HepG2 (cell line): ENCODE data around the gene GATA5. TPM values are rescaled to one million over a fixed set of nuclear protein-coding genes. Genes with fewer than 3 reads are reported as not detected.
A peak's percentile ranks its signal among the peaks of the same experiment; 100 is the strongest.

Experiments used
- KDM4B ChIP-seq: sonication (generic); formaldehyde crosslinking; IDR thresholded peaks from 2 replicates; pipeline ENCODE4 v1.4.0; 2020; ENCODE audit warnings: missing genetic modification reagents
- PITX1 ChIP-seq: sonication (generic); formaldehyde crosslinking; IDR thresholded peaks from 2 replicates; pipeline ENCODE4 v1.5.1; 2020; ENCODE audit warnings: mild to moderate bottlenecking, missing genetic modification reagents
- PRDM10 ChIP-seq: sonication (generic); formaldehyde crosslinking; IDR thresholded peaks from 2 replicates; pipeline ENCODE4 v1.4.0; 2020; ENCODE audit warnings: low read depth, missing genetic modification reagents
- SYNCRIP ChIP-seq: fragments of 200-400 bp; formaldehyde crosslinking; IDR thresholded peaks from 2 replicates; pipeline ENCODE4 v1.6.1; 2018; ENCODE audit warnings: mild to moderate bottlenecking, low read depth, low read length; ENCODE audit not compliant: insufficient read depth
- ZKSCAN8 ChIP-seq: IDR thresholded peaks from 2 replicates; pipeline ENCODE4 v1.6.1; 2016; ENCODE audit warnings: borderline replicate concordance, missing genetic modification reagents, missing compliant biosample characterization
- ZNF382 ChIP-seq: sonication (generic); formaldehyde crosslinking; IDR thresholded peaks from 2 replicates; pipeline ENCODE4 v1.5.0; 2020; ENCODE audit warnings: missing genetic modification reagents, mild to moderate bottlenecking, borderline replicate concordance
- ZNF563 ChIP-seq: sonication (generic); formaldehyde crosslinking; IDR thresholded peaks from 2 replicates; pipeline ENCODE4 v1.8.0; 2022; ENCODE audit warnings: mild to moderate bottlenecking, moderate library complexity, missing genetic modification reagents
- ZNF709 ChIP-seq: sonication (generic); formaldehyde crosslinking; IDR thresholded peaks from 2 replicates; pipeline ENCODE4 v1.5.0; 2020; ENCODE audit warnings: mild to moderate bottlenecking, missing genetic modification reagents
- ZNF713 ChIP-seq: sonication (generic); formaldehyde crosslinking; IDR thresholded peaks from 2 replicates; pipeline ENCODE4 v1.4.0; 2020; ENCODE audit warnings: mild to moderate bottlenecking, missing genetic modification reagents
- ZNF777 ChIP-seq: sonication (generic); formaldehyde crosslinking; IDR thresholded peaks from 2 replicates; pipeline ENCODE4 v1.4.0; 2020; ENCODE audit warnings: missing genetic modification reagents
- ZNF790 ChIP-seq: sonication (generic); formaldehyde crosslinking; IDR thresholded peaks from 2 replicates; pipeline ENCODE4 v1.8.0; 2022; ENCODE audit warnings: missing genetic modification reagents, mild to moderate bottlenecking, borderline replicate concordance
- polyA plus RNA-seq, 8 experiments: library from polyadenylated mRNA; depleted of rRNA in 3 of 8; stranded (reverse) in 7 of 8; unstranded in 1 of 8; fragments of >200 nt; fragmentation: Illumina TruSeq in 4 of 8; extraction: Trizol in 4 of 8; gene quantifications; 2 replicates each; pipeline versions ENCODE4 v1.2.1 to v1.2.3, GENCODE V29; 2011 to 2016; ENCODE audit warnings: low read depth in 4 of 8, missing spikeins in 1 of 8, mixed read lengths in 1 of 8; ENCODE audit not compliant: insufficient read depth in 1 of 8
- total RNA-seq, 5 experiments: library from RNA; depleted of rRNA; stranded (reverse); fragments of >200 nt; fragmentation: Illumina TruSeq; extraction: Trizol; gene quantifications; 2 replicates each; pipeline ENCODE4 v1.2.3, GENCODE V29; 2016; ENCODE audit warnings: low read depth in 1 of 5
- TF ChIP-seq, protein P1 (sequence below): IDR thresholded peaks from 2 replicates; pipeline ENCODE4 v1.4.0; 2020; ENCODE audit warnings: mild to moderate bottlenecking, missing genetic modification reagents
- TF ChIP-seq, protein P2 (sequence below): sonication (generic); formaldehyde crosslinking; IDR thresholded peaks from 2 replicates; pipeline ENCODE4 v1.5.0; 2020; ENCODE audit warnings: mild to moderate bottlenecking, missing genetic modification reagents
- TF ChIP-seq, protein P3 (sequence below): sonication (generic); formaldehyde crosslinking; IDR thresholded peaks from 2 replicates; pipeline ENCODE4 v1.4.0; 2020; ENCODE audit warnings: mild to moderate bottlenecking, missing genetic modification reagents
- TF ChIP-seq, protein P4 (sequence below): sonication (generic); formaldehyde crosslinking; IDR thresholded peaks from 2 replicates; pipeline ENCODE4 v1.4.0; 2020; ENCODE audit warnings: mild to moderate bottlenecking, missing genetic modification reagents

Gene GATA5
- total and polyA plus RNA-seq, 2 of the 13 experiments (the other 11 are each of a cell fraction or from before 2014, with no cell fraction given), result 0.12 to 0.20 TPM

DNA sequence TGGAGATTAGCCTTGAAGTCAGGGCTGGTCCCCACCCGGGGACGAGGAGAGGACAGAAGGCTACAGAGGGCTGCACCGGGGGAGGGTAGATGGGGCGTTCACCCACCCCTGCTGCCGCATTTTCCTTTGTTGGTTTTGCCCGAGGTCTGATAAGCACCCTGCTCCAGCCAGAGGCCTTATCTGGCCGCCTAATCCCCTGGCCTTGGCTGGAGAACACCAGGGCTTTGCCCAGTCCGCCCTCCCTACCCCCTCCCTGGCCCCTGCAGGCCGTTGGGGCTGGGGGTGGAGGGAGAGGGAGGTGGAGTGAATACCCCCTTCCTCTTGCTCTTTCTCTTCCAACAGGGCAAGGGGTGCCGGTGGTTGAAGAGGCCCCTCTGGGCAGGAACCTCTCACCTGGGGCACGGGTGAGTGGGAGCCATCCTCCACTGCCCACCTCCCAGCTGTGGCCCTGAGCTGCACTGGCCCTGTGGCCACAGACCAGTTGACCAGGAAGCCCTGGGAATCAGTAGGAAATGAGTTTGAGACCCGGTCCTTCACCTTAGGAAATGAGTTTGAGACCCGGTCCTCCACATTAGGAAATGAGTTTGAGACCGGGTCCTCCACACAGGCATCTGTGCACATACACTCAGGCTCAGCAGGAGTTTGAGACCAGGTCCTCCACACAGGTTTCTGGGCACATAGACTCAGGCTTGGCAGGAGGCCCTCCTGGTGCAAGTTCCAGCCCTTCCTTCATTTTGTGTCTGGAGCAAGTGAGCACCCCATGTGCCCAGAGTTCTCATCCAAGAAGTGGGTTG lies 12.0 kb upstream of the GATA5 start (continued):
- TF ChIP-seq PRDM10 (CRISPR knock-in tag) (peak; percentile 92), ZNF563 (CRISPR knock-in tag) (no peak), PITX1 (CRISPR knock-in tag) (peak; percentile 99), ZNF777 (peak; percentile 43; the same call in 1 of the 2 replicates), KDM4B (CRISPR knock-in tag) (0 out of 2 replicates have a peak, but pooled peaks have one; percentile 48), SYNCRIP (no peak), ZNF382 (CRISPR knock-in tag) (no peak), ZNF713 (CRISPR knock-in tag) (no peak), ZKSCAN8 (CRISPR knock-in tag) (no peak), ZNF790 (CRISPR knock-in tag) (no peak), ZNF709 (CRISPR knock-in tag) (no peak)
- TF ChIP-seq, protein P1, sequence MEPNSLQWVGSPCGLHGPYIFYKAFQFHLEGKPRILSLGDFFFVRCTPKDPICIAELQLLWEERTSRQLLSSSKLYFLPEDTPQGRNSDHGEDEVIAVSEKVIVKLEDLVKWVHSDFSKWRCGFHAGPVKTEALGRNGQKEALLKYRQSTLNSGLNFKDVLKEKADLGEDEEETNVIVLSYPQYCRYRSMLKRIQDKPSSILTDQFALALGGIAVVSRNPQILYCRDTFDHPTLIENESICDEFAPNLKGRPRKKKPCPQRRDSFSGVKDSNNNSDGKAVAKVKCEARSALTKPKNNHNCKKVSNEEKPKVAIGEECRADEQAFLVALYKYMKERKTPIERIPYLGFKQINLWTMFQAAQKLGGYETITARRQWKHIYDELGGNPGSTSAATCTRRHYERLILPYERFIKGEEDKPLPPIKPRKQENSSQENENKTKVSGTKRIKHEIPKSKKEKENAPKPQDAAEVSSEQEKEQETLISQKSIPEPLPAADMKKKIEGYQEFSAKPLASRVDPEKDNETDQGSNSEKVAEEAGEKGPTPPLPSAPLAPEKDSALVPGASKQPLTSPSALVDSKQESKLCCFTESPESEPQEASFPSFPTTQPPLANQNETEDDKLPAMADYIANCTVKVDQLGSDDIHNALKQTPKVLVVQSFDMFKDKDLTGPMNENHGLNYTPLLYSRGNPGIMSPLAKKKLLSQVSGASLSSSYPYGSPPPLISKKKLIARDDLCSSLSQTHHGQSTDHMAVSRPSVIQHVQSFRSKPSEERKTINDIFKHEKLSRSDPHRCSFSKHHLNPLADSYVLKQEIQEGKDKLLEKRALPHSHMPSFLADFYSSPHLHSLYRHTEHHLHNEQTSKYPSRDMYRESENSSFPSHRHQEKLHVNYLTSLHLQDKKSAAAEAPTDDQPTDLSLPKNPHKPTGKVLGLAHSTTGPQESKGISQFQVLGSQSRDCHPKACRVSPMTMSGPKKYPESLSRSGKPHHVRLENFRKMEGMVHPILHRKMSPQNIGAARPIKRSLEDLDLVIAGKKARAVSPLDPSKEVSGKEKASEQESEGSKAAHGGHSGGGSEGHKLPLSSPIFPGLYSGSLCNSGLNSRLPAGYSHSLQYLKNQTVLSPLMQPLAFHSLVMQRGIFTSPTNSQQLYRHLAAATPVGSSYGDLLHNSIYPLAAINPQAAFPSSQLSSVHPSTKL (CRISPR knock-in tag), result peak; percentile 31; the same call in 1 of the 2 replicates
- TF ChIP-seq, protein P2, sequence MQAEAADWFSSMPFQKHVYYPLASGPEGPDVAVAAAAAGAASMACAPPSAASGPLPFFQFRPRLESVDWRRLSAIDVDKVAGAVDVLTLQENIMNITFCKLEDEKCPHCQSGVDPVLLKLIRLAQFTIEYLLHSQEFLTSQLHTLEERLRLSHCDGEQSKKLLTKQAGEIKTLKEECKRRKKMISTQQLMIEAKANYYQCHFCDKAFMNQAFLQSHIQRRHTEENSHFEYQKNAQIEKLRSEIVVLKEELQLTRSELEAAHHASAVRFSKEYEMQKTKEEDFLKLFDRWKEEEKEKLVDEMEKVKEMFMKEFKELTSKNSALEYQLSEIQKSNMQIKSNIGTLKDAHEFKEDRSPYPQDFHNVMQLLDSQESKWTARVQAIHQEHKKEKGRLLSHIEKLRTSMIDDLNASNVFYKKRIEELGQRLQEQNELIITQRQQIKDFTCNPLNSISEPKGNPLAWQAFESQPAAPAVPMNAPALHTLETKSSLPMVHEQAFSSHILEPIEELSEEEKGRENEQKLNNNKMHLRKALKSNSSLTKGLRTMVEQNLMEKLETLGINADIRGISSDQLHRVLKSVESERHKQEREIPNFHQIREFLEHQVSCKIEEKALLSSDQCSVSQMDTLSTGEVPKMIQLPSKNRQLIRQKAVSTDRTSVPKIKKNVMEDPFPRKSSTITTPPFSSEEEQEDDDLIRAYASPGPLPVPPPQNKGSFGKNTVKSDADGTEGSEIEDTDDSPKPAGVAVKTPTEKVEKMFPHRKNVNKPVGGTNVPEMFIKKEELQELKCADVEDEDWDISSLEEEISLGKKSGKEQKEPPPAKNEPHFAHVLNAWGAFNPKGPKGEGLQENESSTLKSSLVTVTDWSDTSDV (CRISPR knock-in tag), result no peak
- TF ChIP-seq, protein P3, sequence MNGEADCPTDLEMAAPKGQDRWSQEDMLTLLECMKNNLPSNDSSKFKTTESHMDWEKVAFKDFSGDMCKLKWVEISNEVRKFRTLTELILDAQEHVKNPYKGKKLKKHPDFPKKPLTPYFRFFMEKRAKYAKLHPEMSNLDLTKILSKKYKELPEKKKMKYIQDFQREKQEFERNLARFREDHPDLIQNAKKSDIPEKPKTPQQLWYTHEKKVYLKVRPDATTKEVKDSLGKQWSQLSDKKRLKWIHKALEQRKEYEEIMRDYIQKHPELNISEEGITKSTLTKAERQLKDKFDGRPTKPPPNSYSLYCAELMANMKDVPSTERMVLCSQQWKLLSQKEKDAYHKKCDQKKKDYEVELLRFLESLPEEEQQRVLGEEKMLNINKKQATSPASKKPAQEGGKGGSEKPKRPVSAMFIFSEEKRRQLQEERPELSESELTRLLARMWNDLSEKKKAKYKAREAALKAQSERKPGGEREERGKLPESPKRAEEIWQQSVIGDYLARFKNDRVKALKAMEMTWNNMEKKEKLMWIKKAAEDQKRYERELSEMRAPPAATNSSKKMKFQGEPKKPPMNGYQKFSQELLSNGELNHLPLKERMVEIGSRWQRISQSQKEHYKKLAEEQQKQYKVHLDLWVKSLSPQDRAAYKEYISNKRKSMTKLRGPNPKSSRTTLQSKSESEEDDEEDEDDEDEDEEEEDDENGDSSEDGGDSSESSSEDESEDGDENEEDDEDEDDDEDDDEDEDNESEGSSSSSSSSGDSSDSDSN (CRISPR knock-in tag), result 0 out of 2 replicates have a peak, but pooled peaks have one; percentile 49
- TF ChIP-seq, protein P4, sequence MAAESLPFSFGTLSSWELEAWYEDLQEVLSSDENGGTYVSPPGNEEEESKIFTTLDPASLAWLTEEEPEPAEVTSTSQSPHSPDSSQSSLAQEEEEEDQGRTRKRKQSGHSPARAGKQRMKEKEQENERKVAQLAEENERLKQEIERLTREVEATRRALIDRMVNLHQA (CRISPR knock-in tag), result no peak
